NCI-H526 treated with DMSO at 0.1 percent for 48 hours (cell line): Measurements from ENCODE around the gene RPL3.
A peak's percentile ranks its signal among the peaks of the same experiment; 100 is the strongest.
"Not testable (repeated sequence)": the region's sequence is repeated elsewhere in the genome, so short reads cannot be mapped to it uniquely, and the experiment has no call there.

Experiments
- DNase-seq: peaks from one replicate; lab custom pipeline; 2025; lab: John Stamatoyannopoulos, UW

Gene RPL3

DNA sequence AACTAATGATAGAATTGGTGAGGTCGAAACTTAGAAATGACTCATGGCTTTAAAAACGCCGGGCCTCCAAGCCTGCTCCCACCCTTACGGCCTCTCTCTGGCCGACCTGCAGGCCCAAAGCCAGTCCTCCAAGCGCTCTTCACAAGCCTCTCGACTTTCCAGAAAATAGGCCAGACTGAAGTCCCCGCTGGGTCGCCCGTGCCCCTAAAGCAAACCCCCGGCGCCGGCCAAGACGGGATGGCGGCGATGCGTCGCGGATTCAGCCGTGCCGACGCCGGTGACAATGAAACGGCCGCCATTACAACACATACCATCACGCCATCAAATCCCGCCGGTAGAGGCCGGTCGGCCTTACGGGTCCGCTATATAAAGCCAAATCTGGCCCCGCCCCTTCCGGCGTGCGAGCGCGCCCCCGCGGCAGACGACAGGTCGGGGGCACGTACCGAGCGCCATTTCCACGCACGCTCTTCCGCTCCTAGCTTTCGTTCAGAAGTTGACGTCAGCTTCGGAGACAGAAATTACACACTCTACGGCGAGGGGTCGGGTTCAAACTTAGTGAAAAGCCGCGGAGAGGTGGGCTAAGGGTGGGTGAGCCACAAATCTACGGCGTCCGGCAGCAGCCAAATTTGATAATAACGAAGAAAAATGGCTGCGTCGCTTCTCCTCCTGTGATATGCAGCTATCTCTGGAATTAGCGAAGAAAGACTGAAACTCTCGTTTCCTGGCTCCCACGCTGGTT, at the start of gene RPL3:
Gene RPL3 (minus strand): TSS at position 340 of the 739 bp plus-strand sequence. CDS start 26 bp downstream, at position 314.
- peak; percentile 85 for DNase-seq

DNA sequence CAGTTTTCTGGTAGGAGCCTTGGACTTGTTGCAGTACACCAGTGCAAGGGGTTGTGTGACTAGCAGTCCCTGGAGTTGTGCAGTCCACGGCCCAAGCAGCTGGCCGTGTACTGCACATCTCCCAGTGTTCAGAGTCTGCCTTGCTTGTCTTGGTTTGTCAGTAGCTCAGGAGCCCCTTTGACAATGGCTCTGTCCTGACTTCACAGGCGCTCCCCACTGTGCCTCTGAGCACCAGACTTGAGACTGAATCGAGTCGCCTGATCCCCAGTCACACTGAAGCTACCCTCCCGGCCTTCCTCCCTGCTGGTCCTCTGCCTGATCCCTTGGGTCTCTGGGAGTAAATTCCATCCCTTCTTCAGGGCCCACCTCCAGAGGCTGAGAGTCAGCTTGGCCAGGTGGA, 49.8 kb upstream of the RPL3 start:
- DNase-seq = no peak

DNA sequence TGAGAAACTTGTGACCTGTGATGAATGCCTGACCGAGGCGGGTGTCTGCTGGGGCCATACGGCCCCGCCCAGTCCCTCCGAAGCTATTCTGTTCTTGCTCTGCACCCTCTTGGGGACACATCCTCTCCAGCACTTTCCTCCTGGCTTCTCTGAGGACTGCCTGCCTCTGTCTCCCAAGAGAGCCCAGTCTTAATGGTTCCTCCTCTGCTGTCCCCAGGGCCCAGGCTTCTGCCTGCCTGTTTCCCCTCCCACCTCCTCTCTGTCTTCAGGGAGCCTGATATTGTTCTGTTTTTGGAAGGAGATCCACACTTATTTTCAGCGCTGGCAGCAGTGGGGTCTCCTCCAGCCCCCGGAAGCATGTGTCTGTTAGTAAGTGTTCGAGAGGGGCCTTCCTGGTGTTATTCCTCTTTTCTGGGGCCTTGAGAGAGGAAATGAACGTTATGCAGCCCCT, 49.1 kb upstream of the RPL3 start:
- DNase-seq = no peak

DNA sequence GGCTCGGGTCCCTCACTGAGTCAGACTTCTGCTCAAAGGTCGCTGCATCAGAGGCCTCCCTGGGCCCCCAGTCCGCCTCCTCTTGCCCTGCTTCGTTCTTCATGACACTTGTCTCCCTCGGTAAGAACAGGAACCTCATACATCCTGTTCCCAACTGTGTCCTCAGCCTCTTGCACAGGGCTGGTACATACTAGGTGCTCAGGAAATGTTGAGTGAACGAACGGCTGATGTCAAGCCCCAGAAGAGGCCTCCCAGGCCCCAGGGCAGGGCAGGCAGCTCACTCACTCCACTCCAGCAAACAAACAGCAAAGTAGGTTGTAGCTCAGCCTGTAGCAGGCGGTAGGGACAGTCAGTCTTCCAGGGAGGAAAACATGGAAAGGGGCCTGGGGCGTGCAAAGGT, 47.6 kb upstream of the RPL3 start:
- DNase-seq = no peak

DNA sequence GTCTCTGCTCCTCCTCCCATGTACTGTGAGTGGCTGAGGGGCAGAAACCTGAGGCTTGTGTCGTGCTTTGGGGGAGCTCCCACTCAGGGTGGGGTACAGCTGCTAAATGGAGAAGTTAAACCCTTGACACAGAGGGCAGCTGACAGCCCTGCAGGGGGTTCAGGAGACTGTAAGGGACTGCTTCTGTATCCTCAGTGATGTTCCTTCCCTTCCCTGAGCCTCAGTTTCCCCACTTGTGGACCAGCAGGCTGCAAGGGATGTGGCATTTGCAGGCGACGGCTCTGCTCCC, 46.0 kb upstream of the RPL3 start:
- no peak for DNase-seq

DNA sequence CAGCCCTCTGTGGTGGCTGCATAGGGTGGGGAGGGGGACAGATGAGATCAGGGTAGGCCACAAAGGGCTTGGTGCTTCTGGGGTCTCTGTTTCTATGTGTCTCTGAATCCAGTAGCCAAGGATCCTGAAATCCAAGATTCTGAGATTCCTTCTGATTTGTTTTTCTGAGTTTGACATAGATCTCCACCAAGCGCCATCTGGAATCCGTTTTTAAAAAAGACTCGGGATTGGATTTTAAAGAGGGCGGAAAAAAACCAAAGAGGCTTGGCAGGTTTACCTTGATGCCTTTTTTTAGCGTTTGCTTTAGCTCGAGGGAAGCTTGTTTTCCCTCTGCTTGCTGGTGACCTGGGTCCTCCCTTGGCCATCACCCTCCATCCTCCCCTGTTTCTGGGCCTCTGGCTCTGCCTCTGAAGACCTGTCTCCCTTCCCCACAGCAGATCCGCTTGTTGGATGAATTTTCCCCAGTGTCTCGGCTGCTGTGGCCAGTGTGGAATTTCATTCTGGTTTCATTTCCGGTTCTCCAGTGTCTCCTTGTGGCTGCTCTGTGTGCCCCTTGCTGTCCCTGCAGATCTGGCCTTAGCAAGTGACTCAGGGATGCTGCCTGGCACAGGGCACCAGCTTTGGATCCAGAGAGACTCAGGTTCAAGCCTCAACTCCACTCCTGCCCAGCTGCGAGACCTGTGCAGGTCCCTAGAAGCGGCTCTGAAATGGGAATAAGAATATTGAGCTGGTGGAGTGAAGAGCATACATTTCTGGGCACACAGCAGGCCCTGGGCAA, 45.5 kb upstream of the RPL3 start:
- no peak for DNase-seq

DNA sequence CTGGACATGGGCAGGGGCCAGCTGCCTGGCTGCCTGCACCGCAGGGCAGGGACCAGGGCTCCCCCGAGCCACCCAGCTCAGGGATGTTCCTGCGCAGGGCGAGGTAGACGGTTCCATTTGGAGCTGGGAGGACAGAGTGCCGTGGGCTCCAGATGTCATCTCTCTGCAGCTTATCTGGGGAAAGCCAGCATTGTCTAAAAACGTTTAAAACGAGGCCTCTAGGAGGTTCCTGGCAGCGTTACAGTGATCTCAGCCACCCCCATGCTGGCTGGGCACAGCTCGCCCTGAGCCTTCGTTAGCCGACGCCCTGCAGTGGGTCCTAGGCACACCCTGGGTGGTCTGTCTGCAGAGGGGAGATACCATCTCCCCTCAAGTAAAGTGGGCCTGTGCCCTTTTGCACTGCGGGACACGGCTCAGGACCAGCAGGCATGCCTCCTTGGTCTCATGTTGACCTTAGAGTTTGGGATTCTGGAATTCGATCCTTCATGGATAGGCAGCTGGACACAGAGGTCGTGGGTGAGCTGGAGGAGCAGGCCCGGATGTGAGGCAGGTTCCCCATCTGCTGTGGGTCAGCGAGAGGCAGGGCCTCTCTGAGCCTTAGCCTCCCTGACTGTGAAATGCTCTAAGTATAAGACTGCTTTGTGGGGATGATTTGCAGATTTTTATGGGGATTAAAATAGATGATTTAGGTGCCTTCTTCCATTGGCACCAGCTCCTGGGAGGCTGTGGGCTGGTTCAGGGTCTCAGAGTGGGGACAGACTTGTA, 44.5 kb upstream of the RPL3 start:
- DNase-seq = no peak

DNA sequence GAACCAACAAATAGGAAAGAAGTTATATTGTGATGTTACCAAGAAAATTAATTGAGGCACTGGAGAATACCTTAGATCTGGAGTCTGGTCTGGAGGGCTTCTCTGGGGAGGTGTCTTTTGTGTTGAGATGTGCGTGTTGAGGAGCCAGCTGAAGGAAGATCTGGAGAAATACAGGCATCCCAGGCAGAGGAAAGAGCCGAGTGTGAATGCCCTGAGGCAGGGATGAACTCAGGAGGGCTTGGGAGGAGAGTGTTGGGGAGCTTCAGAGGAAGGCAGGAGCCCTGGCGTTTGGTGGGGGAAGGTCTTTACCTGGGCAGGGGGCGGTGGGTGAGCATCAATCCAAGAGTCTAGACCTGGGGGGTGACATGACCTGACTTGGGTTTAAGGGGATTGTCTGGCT, 43.5 kb upstream of the RPL3 start:
- DNase-seq = no peak

DNA sequence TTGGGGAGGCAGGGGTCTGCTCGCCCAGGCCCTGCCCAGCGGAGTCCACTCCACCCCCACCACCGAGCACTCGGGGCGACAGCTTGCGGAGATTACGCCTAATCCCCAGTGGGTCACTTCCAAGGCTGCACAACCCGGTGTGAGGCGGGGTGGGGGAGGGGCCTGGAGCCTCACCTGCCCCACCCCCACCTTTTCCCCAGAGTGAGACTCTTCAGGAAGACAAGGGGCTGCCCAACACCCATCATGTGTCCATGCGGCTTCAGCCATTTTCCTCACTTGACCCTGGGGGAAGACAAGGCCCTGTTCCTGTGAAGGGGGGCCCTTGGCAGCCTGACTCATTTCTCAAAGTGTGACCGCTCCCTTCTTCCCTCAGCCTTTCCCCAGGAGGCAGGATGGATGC, 42.8 kb upstream of the RPL3 start:
- no peak for DNase-seq

DNA sequence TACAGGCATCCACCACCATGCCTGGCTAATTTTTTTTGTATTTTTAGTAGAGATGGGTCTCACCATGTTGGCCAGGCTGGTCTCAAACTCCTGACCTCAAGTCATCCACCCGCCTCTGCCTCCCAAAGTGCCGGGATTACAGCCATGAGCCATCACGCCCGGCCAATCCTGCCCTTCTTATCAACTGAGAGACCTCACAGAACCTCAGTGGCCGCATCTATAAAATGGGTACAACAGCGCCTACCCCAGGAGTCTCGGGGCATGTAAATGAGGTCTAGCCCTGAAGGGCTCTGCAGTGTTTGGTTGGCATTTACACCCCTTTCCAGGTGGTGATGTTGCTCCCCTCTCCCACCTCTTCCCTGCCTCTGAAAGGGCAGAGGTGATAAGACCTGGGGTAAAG, 42.1 kb upstream of the RPL3 start:
- no peak for DNase-seq

DNA sequence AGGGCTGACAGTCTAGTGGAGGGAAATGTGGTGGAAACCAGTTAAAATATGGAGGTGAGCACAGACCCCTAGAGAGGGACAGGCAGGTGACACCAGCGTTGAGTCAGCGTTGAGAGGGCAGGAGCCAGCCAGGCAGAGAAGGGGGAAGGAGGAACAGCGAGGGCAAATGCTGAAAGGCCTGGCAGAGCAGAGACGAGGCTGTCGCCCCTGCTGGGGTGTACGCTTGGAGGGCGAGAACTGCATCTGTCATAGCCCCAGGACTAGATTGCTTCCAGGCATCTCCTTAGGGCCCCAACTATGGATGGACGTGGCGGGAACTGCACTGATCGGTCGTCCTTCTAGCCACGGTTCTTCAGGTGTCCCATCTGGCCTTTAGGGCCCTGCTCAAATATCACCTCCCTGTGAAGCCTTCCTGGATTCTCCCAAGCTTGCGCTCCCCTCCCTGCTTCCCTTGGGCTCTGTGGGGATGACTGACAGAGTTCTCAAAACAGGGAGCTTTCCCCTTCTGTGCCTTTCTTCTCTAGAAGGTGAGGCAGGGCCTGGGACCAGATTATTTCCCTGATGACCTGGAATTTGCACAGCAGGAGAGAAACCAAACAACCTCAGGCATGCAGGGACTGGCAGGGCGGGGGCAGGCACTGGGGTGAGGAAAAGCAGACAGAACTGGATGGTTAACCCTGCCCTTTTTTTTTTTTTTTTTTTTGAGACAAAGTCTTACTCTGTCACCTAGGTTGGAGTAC, 41.4 kb upstream of the RPL3 start:
- no peak for DNase-seq

DNA sequence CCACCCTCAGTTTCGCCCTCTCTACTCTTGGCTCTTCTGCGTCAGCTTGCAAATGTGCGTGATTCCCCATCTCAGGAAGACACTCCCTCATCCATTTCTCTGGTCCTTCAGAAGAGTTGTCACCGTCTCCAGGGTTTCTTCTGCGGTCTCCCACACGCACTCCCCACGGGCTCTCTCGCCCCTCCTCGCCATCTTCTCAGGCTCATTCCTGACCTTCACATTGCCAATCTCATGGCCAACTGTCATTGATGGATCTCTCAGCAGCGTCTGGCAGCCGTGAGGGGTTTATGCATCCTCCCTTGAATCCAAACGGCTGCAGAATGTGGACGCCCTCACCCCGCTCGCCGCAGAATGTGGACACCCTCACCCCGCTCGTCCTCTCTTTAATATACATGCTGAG, 40.8 kb upstream of the RPL3 start:
- DNase-seq = no peak

DNA sequence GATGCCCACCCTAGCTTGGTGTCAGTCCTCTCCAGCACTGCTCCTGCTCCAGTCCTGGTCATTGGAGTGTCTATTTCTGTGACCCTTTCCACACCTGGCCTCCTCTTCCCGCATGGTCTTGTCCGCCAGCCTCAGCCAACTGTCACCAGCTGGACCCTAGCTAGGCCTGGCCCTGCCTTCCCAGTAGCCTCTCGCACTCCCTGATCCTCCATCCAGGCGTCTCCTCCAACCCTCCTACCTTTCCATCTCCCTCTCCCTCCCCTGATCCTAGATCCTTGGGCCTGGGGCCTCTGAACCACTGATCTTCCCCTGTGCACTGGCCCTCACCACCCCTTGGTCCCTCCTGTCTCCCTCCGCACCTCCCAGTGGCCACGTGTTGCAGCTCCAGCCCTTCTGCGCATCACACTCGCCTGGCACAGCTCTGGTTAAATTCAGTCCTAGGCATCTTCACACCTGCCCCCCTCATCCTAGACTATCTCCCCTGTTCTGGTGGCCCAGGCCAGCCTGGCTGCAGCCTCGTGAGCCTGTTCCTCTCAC, 40.3 kb upstream of the RPL3 start:
- DNase-seq = no peak

DNA sequence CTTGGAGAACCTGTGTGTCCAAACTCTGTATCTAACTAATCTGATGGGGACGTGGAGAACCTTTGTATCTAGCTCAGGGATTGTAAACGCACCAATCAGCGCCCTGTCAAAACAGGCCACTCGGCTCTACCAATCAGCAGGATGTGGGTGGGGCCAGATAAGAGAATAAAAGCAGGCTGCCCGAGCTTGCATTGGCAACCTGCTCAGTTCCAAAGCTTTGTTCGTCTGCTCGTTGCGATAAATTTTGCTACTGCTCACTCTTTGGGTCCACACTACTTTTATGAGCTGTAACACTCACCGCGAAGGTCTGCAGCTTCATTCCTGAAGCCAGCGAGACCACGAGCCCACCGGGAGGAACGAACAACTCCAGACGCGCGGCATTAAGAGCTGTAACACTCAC, 38.8 kb upstream of the RPL3 start:
- DNase-seq = not testable (repeated sequence)

DNA sequence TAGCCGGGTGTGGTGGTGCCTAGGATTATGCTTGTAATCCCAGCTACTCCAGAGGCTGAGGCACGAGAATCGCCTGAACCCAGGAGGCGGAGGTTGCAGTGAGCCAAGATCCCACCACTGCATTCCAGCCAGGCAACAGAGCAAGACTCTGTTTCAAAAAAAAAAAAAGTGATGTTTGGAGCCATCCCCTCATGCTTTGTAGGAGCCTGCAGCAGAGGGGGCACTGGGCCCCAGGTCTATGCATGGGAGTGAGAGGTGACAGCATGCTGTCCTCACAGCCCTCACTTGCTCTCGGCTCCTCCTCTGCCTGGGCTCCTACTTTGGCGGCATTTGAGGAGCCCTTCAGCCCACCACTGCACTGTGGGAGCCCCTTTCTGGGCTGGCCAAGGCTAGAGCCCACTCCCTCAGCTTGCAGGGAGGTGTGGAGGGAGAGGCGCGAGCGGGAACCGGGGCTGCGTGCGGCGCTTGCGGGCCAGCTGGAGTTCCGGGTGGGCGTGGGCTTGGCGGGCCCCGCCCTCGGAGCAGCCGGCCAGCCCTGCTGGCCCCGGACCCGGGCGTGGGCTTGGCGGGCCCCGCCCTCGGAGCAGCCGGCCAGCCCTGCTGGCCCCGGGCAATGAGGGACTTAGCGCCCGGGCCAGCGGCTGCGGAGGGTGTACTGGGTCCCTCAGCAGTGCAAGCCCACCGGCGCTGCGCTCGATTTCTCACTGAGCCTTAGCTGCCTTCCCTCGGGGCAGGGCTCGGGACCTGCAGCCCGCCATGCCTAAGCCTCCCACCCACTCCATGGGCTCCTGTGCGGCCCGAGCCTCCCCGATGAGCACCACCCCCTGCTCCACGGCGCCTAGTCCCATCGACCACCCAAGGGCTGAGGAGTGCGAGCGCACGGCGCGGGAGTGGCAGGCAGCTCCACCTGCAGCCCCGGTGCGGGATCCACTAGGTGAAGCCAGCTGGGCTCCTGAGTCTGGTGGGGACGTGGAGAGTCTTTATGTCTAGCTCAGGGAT, 38.0 kb upstream of the RPL3 start:
- not testable (repeated sequence) for DNase-seq

DNA sequence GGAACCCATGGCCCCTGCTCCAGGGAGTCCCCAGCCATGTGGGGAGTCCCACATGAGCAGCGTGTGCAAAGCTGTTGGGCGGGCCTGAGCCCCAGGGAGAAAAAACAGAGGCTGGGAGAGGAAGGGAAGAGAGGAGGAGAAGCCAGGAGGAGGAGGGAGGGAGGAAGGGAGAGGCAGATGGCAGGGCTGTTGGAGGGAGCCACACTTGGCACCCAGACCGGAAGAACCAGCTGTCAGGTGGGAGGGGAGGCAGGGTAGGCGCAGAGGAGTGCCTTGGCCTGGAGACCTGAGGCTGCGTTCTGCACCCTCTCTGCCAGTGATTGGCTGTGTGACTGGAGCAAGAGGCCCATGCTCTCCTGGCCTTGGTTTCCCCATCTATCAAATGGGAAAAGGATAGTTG, 37.0 kb upstream of the RPL3 start:
- no peak for DNase-seq

DNA sequence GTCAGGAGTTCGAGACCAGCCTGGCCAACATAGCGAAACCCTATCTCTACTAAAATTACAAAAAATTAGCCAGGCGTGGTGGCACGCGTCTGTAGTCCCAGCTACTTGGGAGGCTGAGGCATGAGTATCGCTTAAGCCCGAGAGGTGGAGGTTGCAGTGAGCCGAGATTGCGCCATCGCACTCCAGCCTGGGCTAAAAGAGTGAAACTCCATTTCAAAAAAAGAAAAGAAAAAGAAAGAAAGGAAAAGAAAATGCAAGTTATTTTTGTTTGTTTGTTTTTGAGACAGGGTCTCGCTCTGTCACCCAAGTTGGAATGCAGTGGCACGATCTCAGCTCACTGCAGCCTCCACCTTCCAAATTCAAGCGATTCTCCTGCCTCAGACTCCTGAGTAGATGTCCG, 36.4 kb upstream of the RPL3 start:
- DNase-seq = not testable (repeated sequence)

DNA sequence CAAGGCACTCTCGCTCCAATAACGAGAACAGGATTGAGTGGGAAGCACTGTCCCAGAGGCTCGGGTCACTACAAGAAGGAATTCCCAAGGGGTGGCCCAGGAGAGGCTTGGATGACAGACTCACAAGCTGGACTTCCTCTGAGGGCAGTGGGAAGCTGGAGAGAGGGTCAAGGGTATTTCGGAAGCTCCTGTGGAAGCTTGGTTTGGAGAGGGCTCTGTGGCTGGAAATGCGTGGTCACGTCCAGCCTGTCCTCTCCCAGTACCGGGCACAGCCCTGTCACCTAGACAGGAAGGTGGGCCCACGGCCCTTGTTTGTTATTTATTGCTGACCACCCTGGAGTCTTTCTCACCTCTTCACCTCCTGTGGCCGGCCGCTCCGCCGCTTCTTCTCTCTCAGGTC, 35.7 kb upstream of the RPL3 start:
- DNase-seq = no peak

DNA sequence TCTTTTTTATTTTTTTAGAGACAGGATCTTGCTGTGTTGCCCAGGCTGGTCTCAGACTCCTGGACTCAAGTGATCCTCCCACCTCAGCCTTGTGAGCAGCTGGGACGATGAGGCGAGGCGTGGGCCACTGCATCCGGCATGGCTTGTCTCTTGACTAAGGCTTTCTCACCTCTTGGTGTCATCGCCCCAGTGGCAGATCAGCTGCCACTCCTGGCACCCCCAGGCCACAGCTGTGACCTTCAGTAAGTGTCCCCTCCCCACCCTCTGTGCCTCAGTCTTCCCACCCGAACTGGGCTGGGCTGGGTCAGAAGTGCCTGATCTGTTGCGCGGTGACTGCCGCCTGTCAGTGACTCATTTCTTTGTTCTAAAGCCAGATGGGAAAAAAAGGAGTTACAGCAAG, 33.9 kb upstream of the RPL3 start:
- DNase-seq = no peak

DNA sequence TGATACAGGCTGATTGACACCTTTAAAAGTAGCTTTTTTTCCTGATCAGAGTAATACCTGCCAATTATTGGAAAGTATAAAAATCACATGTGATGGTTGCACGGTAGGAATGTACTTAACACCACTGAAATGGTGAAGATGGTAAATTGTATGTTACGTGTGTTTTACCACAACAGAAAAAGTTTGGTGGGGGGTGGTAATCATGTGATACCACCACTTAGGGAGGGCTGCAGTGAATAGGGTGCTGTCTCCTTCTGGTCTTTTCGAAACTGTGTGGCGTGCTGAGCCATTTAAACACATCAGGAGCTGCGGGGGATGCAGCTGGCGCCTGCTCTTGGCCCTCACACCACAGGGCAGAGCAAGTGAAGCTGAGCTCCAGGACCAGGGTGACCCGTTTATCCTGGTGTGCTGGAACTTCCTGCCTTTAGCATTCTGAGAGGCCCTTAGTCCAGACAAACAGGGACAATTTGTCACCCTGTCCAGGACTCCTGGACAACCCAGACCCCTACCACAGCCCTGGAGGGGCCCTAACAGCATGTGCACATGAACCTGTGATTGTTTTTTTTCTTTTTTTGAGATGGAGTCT, 33.0 kb upstream of the RPL3 start:
- no peak for DNase-seq
